IMR-90 (cell line): ENCODE measurements around the gene RC3H1.

ENCODE experiments used
- BHLHE40 ChIP-seq: fragments of 150-350 bp; IDR thresholded peaks from 2 replicates; pipeline ENCODE4 v1.6.1; 2016; ENCODE audit warnings: mild to moderate bottlenecking, low read depth, low read length
- CEBPB ChIP-seq: IDR thresholded peaks from 2 replicates; pipeline ENCODE4 v1.6.1; 2012; ENCODE audit warnings: low read depth, low read length, improper control_type of control experiment
- CTCF ChIP-seq: conservative IDR thresholded peaks from 2 replicates; pipeline ENCODE4 v1.5.1; 2012; ENCODE audit warnings: mild to moderate bottlenecking, low read depth, low read length, improper control_type of control experiment
- MXI1 ChIP-seq: IDR thresholded peaks from 2 replicates; pipeline ENCODE4 v1.6.1; 2012; ENCODE audit warnings: low read depth, mild to moderate bottlenecking, low read length, moderate library complexity, borderline replicate concordance
- POLR2A ChIP-seq: IDR thresholded peaks from 2 replicates; pipeline ENCODE4 v1.6.1; 2012; ENCODE audit warnings: mild to moderate bottlenecking, low read depth, low read length
- RAD21 ChIP-seq: IDR thresholded peaks from 2 replicates; pipeline ENCODE4 v1.6.1; 2012; ENCODE audit warnings: low read length, improper control_type of control experiment
- RCOR1 ChIP-seq: IDR thresholded peaks from 2 replicates; pipeline ENCODE4 v1.6.1; 2012; ENCODE audit warnings: mild to moderate bottlenecking, low read length, improper control_type of control experiment; ENCODE audit not compliant: insufficient replicate concordance
- RFX5 ChIP-seq: IDR thresholded peaks from 2 replicates; pipeline ENCODE4 v1.8.0; 2012; ENCODE audit warnings: low read depth, mild to moderate bottlenecking, low read length, moderate library complexity
- USF2 ChIP-seq: fragments of 150-350 bp; IDR thresholded peaks from 2 replicates; pipeline ENCODE4 v1.6.1; 2017; ENCODE audit warnings: mild to moderate bottlenecking, antibody characterized with exemption, low read length, low read depth

- TF ChIP-seq CTCF (no peak), BHLHE40 (no peak), USF2 (no peak), POLR2A (no peak), RAD21 (no peak), RCOR1 (no peak), RFX5 (no peak), MXI1 (no peak), CEBPB (no peak)
Measured at GRCh38 chr1:174023440-174023839, 1.3 kb upstream of the RC3H1 start.
